Measurements from ENCODE around the gene MLLT10. TPM values are rescaled to one million over a fixed set of nuclear protein-coding genes. Genes with fewer than 3 reads are reported as not detected.

MLLT10 gene
- total and polyA plus RNA-seq, 9 of the 15 experiments (the other 6 are each of a cell fraction or from before 2014, with no cell fraction given): 18.8 to 81.4 (median 64.2) TPM

DNA sequence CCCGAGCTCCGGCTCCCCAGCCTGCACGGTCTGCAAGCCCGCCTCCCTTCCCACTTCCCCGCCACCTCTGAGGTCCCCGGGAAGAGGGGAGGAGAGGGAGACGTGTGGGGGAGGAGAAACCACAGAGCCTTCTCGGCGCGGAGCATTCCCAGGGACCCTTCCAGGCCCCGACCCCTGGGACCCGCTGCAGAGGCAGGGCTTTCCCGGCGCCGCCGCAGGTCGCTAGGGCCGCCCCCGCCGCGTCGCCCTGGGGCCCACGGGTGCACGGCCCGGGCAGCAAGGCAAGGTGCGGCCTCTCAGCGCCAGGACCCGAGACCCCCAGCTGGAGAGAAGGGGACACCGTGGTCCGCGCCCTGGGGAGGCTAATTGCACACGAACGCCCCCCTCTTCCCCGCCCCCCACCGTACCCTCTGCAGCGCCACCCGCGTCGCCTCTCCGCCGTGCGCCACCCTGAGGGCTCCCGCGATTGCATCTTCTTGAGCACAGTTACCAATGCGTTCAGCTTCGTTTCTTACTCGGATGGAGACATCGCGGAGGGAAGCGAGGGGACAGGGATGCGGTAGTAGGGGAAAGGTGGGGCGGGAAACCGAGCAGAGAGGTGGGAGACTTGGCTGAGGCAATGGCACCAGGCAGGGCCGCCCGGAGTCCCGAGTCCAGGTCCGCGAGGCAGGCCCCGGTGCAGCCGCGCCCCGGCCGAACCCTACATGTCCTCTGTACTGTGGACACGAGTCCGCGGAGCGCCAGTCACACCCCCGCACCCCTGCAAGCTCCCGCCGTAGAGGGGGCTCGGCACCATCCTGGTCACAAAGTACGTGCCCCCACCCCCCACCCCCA is 37.5 kb upstream of the MLLT10 start (continued):
- TF ChIP-seq TFE3 (CRISPR knock-in tag; IDR thresholded peaks at IDR 0.05) (no peak), SMAD3 (CRISPR knock-in tag; conservative IDR thresholded peaks at IDR 0.05) (no peak), TCFL5 (CRISPR knock-in tag; conservative IDR thresholded peaks at IDR 0.05) (no peak), GATAD2B (IDR thresholded peaks at IDR 0.05; ENCODE audit: borderline replicate concordance) (no peak), NCOA2 (IDR thresholded peaks at IDR 0.05; ENCODE audit: partially characterized antibody in 2 of 2) (no peak), HES1 (IDR thresholded peaks at IDR 0.05; ENCODE audit: low read depth) (no peak), RFX5 (IDR thresholded peaks at IDR 0.05; ENCODE audit: low read depth, low read length) (no peak), STAT5A (IDR thresholded peaks at IDR 0.05; ENCODE audit: borderline replicate concordance, low read length) (no peak), THAP7 (CRISPR knock-in tag; IDR thresholded peaks at IDR 0.05) (no peak), SPI1 (IDR thresholded peaks at IDR 0.05; ENCODE audit: borderline replicate concordance, low read depth, low read length) (no peak), TCF7 (IDR thresholded peaks at IDR 0.05; ENCODE audit: borderline replicate concordance) (no peak), PATZ1 (CRISPR knock-in tag; IDR thresholded peaks at IDR 0.05; ENCODE audit: borderline replicate concordance) (no peak), ZNF384 (IDR thresholded peaks at IDR 0.05; ENCODE audit: low read depth, low read length) (no peak), FOXK1 (CRISPR knock-in tag; IDR thresholded peaks at IDR 0.05; ENCODE audit: borderline replicate concordance) (no peak), RBM39 (optimal IDR thresholded peaks at IDR 0.05; ENCODE audit: low read depth, low read length) (no peak), PTTG1 (tag; IDR thresholded peaks at IDR 0.05; ENCODE audit: low read depth) (no peak), NBN (IDR thresholded peaks at IDR 0.05; ENCODE audit: low read depth) (no peak), MEF2D (tag; conservative IDR thresholded peaks at IDR 0.05; ENCODE audit: low read depth) (no peak), ADNP (tag; IDR thresholded peaks at IDR 0.05) (no peak)
- TF ChIP-seq, protein P1, sequence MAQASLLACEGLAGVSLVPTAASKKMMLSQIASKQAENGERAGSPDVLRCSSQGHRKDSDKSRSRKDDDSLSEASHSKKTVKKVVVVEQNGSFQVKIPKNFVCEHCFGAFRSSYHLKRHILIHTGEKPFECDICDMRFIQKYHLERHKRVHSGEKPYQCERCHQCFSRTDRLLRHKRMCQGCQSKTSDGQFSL (CRISPR knock-in tag; IDR thresholded peaks at IDR 0.05): no peak
- TF ChIP-seq, protein P1 (tag; IDR thresholded peaks at IDR 0.05): peak in 1 of 2 experiments; percentile 13; a peak in 1 of 4 replicates
